Uterus (tissue), 4 donors: ENCODE results near the gene UPF1. TPM values are rescaled to one million over a fixed set of nuclear protein-coding genes. Genes with fewer than 3 reads are reported as not detected.

ENCODE experiments used
- DNase-seq, 2 donors: peaks; one replicate each; pipeline ENCODE4 v3.0.0-alpha.2; 2019 to 2020
- H3K27ac ChIP-seq, 2 donors: fragments of 200-600 bp; sonication (generic); 1 replicate in 1 of 2; 2 replicates in 1 of 2; pipeline ENCODE4 v1.5.1; 2016 to 2018
- H3K27me3 ChIP-seq, 2 donors: fragments of 200-600 bp; sonication (generic); one replicate each; pipeline ENCODE4 v1.5.1; 2018 to 2019; ENCODE audit warnings: control low read depth in 1 of 2
- H3K36me3 ChIP-seq, 2 donors: fragments of 200-600 bp; sonication (generic); one replicate each; pipeline ENCODE4 v1.5.1; 2019; ENCODE audit warnings: control low read depth in 1 of 2
- H3K4me1 ChIP-seq, 2 donors: fragments of 200-600 bp; sonication (generic); one replicate each; pipeline ENCODE4 v1.5.1; 2018 to 2019; ENCODE audit warnings: control low read depth in 1 of 2
- H3K4me3 ChIP-seq, 2 donors: fragments of 200-600 bp; sonication (generic); 1 replicate in 1 of 2; 2 replicates in 1 of 2; pipeline ENCODE4 v1.5.1; 2018 to 2019; ENCODE audit warnings: mild to moderate bottlenecking in 1 of 2
- H3K9me3 ChIP-seq, 2 donors: fragments of 200-600 bp; sonication (generic); one replicate each; pipeline ENCODE4 v1.5.1; 2019; ENCODE audit warnings: control low read depth in 1 of 2
- POLR2A ChIP-seq, 2 donors: fragments of 450-650 bp; IDR thresholded peaks; one replicate each; pipeline ENCODE4 v1.6.1; 2016; ENCODE audit warnings: antibody characterized with exemption in 2 of 2, mild to moderate bottlenecking in 1 of 2, moderate library complexity in 1 of 2
- intact Hi-C: fragments of 100-400 bp; cut with DNase I; formaldehyde crosslinking; loops from one replicate; pipeline ENCODE4 v1.15.1; 2023; ENCODE audit warnings: low total_unique reads
- total RNA-seq, 4 donors: library from RNA; depleted of rRNA in 3 of 4; stranded (reverse); fragments of >200 nt in 3 of 4; gene quantifications; one replicate each; pipeline versions ENCODE4 v1.1.0 to v1.2.4, GENCODE V29; 2014 to 2023
- TF ChIP-seq, protein P1 (sequence below), 4 experiments: fragments of 200-600 bp in 2 of 4; fragments of 450-650 bp in 2 of 4; sonication (generic) in 2 of 4; IDR thresholded peaks; one replicate each; pipeline ENCODE4 v1.5.1; 2016 to 2019; ENCODE audit warnings: antibody characterized with exemption in 4 of 4, mild to moderate bottlenecking in 2 of 4, moderate library complexity in 1 of 4
- donor health status: DM: yes; HTN: yes; CAD: no.

Gene UPF1
- total RNA-seq, 4 donors from 2014 or later, result 17.9 to 105 (median 43.7) TPM

DNA sequence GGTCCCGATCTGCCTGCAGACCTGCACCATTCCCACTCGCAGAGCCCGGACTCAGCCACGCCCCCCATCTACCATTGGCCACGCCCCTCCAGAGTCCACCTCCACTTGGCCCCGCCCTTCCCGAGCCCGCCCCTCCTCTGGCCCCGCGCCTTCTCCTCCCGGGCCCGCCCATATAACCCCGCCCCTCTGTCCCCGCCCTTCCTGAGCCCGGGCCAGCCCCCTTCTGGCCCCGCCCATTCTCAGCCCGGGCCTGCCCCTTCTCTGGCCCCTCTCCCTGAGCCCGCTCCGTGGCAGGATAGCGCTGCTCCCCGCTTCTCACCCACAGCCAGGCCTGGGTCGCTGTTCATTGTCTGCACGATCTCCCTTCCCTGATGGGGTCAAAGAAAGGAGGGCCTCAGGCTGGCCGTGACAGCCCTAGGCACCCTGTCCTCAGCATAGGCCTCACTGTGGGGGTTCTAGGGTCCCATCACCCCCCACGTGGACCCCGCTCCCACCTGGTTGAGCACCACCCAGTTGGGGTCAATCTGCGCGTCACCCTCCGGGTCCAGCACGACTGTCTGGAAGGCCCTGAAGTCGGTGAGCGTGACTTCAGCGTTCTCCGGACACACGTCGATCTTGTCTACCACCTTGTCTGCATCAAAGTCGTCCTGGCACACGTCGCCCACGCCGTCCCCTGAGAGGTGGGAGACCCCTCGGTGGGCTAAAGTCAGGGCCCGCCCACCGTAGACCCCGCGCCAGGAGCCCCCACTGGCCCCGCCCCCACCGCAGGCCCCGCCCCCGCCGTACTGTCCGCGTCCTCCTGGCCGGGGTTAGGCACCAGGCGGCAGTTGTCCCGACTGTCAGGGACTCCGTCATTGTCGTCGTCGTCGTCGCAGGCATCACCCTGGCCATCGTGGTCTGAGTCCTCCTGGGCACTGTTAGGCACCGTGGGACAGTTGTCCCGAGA, 46.3 kb upstream of the UPF1 start:
- Histone ChIP-seq H3K27me3 (peaks cover 31 to 33% of the 10 kb centered on the region in 2 donors), H3K9me3 (no peaks in the 10 kb centered on the region), H3K4me1 (peaks cover 0 to 11% of the 10 kb centered on the region in 2 donors), H3K27ac (no peak overlapping the region), H3K4me3 (no peak overlapping the region), H3K36me3 (no peaks in the 10 kb centered on the region)
- TF ChIP-seq POLR2A (IDR thresholded peaks at IDR 0.05), result no peak
- TF ChIP-seq, protein P1, sequence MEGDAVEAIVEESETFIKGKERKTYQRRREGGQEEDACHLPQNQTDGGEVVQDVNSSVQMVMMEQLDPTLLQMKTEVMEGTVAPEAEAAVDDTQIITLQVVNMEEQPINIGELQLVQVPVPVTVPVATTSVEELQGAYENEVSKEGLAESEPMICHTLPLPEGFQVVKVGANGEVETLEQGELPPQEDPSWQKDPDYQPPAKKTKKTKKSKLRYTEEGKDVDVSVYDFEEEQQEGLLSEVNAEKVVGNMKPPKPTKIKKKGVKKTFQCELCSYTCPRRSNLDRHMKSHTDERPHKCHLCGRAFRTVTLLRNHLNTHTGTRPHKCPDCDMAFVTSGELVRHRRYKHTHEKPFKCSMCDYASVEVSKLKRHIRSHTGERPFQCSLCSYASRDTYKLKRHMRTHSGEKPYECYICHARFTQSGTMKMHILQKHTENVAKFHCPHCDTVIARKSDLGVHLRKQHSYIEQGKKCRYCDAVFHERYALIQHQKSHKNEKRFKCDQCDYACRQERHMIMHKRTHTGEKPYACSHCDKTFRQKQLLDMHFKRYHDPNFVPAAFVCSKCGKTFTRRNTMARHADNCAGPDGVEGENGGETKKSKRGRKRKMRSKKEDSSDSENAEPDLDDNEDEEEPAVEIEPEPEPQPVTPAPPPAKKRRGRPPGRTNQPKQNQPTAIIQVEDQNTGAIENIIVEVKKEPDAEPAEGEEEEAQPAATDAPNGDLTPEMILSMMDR (IDR thresholded peaks at IDR 0.05), result no peak
- DNase-seq, result peak; percentile 76 to 81
- intact Hi-C loops, result no loop called here

DNA sequence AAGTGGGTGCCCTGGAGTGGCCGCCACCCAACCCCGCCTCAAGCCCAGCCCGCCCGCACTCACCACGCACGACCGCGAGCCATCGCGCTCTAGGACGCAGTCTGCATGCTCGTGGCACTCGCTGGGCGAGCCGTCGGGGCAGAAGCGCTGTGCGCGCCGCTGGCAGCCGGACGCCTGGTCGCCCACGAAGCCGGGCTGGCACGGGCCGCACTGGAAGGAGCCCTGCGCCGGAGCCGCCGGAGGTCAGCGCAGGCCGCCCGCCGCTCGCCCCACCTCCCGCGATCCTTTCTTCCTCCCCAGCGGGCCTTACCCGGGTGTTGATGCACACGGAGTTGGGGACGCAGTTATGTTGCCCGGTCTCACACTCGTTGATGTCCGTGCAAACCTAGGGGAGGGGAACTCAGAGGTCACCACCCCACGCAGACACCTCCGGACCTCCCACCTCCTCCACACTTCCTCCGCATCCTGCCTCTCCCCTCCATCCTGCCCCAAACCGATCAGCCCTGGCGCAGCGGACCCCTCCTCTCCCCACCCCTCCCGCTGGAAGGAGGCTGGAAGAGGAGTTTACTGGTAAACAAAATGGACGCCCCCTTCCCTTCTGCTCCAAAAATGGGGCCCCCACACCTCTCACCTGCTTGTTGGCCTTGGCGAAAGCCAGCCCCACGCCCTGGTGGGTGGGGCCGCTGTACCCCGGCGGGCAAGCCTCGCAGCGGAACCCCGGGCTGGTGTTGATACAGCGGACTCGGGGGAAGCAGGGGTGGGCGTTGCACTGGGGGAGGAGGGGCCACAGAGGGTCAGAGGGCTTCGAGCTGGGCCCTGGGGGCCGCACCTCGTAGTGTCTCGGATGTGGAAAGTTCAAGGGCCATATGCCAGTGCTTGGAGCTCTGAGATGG, 43.0 kb upstream of the UPF1 start:
- TF ChIP-seq POLR2A (IDR thresholded peaks at IDR 0.05), result no peak
- TF ChIP-seq, protein P1 (IDR thresholded peaks at IDR 0.05), result no peak
- H3K36me3 ChIP-seq, result no peaks in the 10 kb centered on the region
- intact Hi-C loops, result no loop called here
- H3K9me3 ChIP-seq, result no peaks in the 10 kb centered on the region
- DNase-seq, result no peak
- peaks cover 38 to 50% of the 10 kb centered on the region in 2 donors for H3K27me3 ChIP-seq
- H3K27ac ChIP-seq, result no peak overlapping the region
- H3K4me3 ChIP-seq, result no peak overlapping the region
- H3K4me1 ChIP-seq, result peaks cover 0 to 19% of the 10 kb centered on the region in 2 donors

- Histone ChIP-seq H3K4me1 (peaks cover 0 to 19% of the 10 kb centered on the region in 2 donors), H3K27me3 (peaks cover 38 to 50% of the 10 kb centered on the region in 2 donors), H3K4me3 (no peak overlapping the region)
These were observed 42.3 kb upstream of the UPF1 start for GRCh38 chr19:18789422-18789869.

DNA sequence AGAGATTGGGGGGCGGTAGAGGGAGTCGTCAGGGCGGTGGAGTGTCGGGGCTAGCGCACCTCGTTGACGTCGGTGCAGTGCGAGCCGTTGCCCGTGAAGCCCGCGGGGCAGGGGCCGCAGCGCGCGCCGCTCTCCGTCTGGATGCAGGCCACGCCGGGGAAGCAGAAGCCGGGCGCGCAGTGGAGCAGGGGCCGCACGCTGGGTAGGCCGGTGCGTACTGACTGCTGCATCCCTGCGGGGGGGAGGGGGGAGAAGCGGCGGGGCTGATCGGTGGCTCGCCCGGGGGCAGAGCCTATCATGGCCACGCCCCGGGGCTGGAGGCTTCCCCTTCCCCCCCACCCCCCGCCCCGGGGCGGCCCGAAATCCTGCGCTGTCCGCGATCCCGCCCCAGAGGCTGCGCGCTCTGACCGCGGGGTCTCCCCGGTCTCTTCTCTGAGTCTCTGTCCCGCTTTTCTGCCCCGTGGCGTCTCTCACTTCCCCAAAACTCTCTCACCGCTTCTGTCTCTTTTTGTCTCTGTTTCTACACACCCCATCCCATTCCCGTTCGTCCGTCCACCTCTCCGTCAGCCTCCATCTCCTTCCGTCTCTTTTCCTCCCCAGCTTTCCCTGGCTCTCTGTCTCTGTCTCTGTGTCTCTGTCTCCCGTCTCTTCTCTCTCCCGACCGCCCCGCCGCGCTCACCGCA, 41.7 kb upstream of the UPF1 start:
- intact Hi-C loops, result no loop called here
- no peak for DNase-seq
- H3K4me3 ChIP-seq, result no peak overlapping the region
- no peak for TF ChIP-seq POLR2A (IDR thresholded peaks at IDR 0.05)
- TF ChIP-seq, protein P1 (IDR thresholded peaks at IDR 0.05), result no peak
- peaks cover 38 to 50% of the 10 kb centered on the region in 2 donors for H3K27me3 ChIP-seq
- peaks cover 0 to 19% of the 10 kb centered on the region in 2 donors for H3K4me1 ChIP-seq
- H3K36me3 ChIP-seq, result no peaks in the 10 kb centered on the region
- H3K9me3 ChIP-seq, result no peaks in the 10 kb centered on the region
- no peak overlapping the region for H3K27ac ChIP-seq

More at GRCh38 chr19:18789422-18789869, 42.3 kb upstream of the UPF1 start:
- no peak overlapping the region for H3K27ac ChIP-seq
- intact Hi-C loops, result no loop called here
- H3K9me3 ChIP-seq, result no peaks in the 10 kb centered on the region
- no peak for TF ChIP-seq POLR2A (IDR thresholded peaks at IDR 0.05)
- TF ChIP-seq, protein P1 (IDR thresholded peaks at IDR 0.05), result no peak
- H3K36me3 ChIP-seq, result no peaks in the 10 kb centered on the region
- DNase-seq, result no peak
